ENCODE measurements around the gene MT1F.

- TF ChIP-seq POLR2A (IDR thresholded peaks at IDR 0.05) (no peak), CTCF (IDR thresholded peaks at IDR 0.05) (no peak), POLR2AphosphoS5 (IDR thresholded peaks at IDR 0.05) (no peak)
These were observed 41.0 kb upstream of the MT1F start for GRCh38 chr16:56616608-56617211.

All from suprapubic skin (tissue), 4 donors.